GM12873 (cell line): Measurements from ENCODE around the gene TJP1.

ENCODE experiments used
- TF ChIP-seq, protein P1 (sequence below): IDR thresholded peaks from 2 replicates; pipeline ENCODE4 v1.5.1; 2012; ENCODE audit warnings: low read depth, mild to moderate bottlenecking, moderate library complexity, low read length, control low read depth; ENCODE audit not compliant: insufficient read depth; ENCODE audit errors: missing control alignments

TJP1 gene

GRCh38 chr15:29792426-29793159 is 29.7 kb downstream of the TJP1 start:
- TF ChIP-seq, protein P1, sequence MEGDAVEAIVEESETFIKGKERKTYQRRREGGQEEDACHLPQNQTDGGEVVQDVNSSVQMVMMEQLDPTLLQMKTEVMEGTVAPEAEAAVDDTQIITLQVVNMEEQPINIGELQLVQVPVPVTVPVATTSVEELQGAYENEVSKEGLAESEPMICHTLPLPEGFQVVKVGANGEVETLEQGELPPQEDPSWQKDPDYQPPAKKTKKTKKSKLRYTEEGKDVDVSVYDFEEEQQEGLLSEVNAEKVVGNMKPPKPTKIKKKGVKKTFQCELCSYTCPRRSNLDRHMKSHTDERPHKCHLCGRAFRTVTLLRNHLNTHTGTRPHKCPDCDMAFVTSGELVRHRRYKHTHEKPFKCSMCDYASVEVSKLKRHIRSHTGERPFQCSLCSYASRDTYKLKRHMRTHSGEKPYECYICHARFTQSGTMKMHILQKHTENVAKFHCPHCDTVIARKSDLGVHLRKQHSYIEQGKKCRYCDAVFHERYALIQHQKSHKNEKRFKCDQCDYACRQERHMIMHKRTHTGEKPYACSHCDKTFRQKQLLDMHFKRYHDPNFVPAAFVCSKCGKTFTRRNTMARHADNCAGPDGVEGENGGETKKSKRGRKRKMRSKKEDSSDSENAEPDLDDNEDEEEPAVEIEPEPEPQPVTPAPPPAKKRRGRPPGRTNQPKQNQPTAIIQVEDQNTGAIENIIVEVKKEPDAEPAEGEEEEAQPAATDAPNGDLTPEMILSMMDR = no peak

GRCh38 chr15:29790607-29791006 is 31.7 kb downstream of the TJP1 start:
- TF ChIP-seq, protein P1 = no peak

DNA sequence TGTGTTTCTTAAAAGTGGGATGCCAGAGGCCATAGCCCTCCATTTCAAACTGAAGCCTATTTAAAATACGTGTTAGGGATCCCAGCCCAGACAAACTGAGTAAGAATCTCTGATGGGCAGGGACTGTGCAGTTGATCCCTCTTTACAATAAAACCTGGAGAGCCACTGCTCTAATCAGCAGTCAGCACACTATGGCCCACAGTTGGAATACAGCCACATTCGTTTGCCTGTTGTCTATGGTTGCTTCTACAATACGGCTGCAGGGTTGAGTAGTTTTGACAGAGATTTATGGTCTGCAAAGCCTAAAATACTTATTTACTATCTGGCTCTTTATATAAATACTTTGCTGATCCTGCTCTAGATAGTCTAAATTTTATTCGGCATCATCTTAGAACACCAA is 32.4 kb downstream of the TJP1 start:
- TF ChIP-seq, protein P1 = no peak

GRCh38 chr15:29788433-29789034 is 33.7 kb downstream of the TJP1 start:
- TF ChIP-seq, protein P1 = no peak

- TF ChIP-seq, protein P1 = no peak
Measured at GRCh38 chr15:29787767-29788166, 34.5 kb downstream of the TJP1 start.

GRCh38 chr15:29785642-29786041 is 36.6 kb downstream of the TJP1 start:
- TF ChIP-seq, protein P1 = no peak

DNA sequence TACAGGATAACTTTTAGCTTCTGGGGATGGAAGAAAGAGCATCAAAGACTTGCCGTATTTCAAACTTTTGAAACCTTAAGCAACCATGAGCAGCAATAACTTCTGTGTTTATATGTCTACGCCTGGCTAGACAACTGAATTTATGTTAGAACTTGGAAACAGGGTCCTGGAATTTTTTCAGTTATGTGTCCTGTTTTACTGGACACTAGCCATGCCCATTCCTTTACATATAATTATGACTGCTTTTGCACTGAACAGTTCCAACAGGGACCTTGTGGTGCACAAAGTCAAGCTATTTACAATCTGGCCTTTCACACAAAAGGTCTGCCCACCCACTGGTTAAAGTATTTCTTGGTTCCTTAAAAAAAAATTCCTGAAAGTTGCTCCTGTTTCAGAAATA is 37.1 kb downstream of the TJP1 start:
- TF ChIP-seq, protein P1 = no peak
